Hepatocyte (in vitro differentiated cells): ENCODE data around the gene PPIP5K1.
"Not testable (repeated sequence)": the region's sequence is repeated elsewhere in the genome, so short reads cannot be mapped to it uniquely, and the experiment has no call there.

Experiments
- CTCF ChIP-seq: fragments of 200-600 bp; sonication (generic); IDR thresholded peaks from 2 replicates; pipeline ENCODE4 v1.5.1; 2016; ENCODE audit warnings: antibody characterized with exemption, mild to moderate bottlenecking; ENCODE audit not compliant: poor library complexity
- EZH2 ChIP-seq: fragments of 200-600 bp; sonication (generic); IDR thresholded peaks from 2 replicates; pipeline ENCODE4 v1.6.1; 2016; ENCODE audit warnings: antibody characterized with exemption, mild to moderate bottlenecking, borderline replicate concordance

GRCh38 chr15:43589778-43590466 lies at the start of gene PPIP5K1:
- TF ChIP-seq EZH2, CTCF: not testable (repeated sequence)
